SK-N-SH (cell line): ENCODE data around the gene SMAD2. TPM values are rescaled to one million over a fixed set of nuclear protein-coding genes. Genes with fewer than 3 reads are reported as not detected.

Source experiments
- CTCF ChIA-PET: fragments of 300-600, 350-600 bp; formaldehyde crosslinking; extraction: SDS; loops from one replicate; lab custom pipeline; 2021; lab: Yijun Ruan, JAX
- POLR2A ChIA-PET: fragments of 350-600 bp; sonication (Branson Sonifier 250); formaldehyde crosslinking; extraction: SDS; loops from one replicate; lab custom pipeline; 2020; ENCODE audit warnings: antibody characterized with exemption, inconsistent platforms; lab: Yijun Ruan, JAX
- DNase-seq: peaks from one replicate; pipeline ENCODE4 v3.0.0; 2012
- H2AFZ ChIP-seq: fragments of 200-600 bp; sonication (generic); 2 replicates; pipeline ENCODE4 v1.8.1; 2016; ENCODE audit warnings: antibody characterized with exemption, mild to moderate bottlenecking, low read depth
- H3F3A ChIP-seq: fragments of 200-600 bp; sonication (generic); replicated peaks from 2 replicates; pipeline ENCODE3; 2016; ENCODE audit warnings: antibody characterized with exemption, mild to moderate bottlenecking; ENCODE audit not compliant: insufficient read depth
- H3K27ac ChIP-seq, 2 experiments: fragments of 200-500 bp in 1 of 2; fragments of 200-600 bp in 1 of 2; sonication (Bioruptor generic) in 1 of 2; sonication (generic), shearing (Covaris generic) in 1 of 2; 2 replicates each; pipeline versions ENCODE4 v1.5.1 to v1.6.1; 2014 to 2016; ENCODE audit warnings: low read depth in 2 of 2, inconsistent platforms in 1 of 2, low read length in 1 of 2, mild to moderate bottlenecking in 1 of 2, mixed read lengths in 1 of 2
- H3K27me3 ChIP-seq: fragments of 200-600 bp; sonication (generic), shearing (Covaris generic); 2 replicates; pipeline ENCODE4 v1.6.1; 2016; ENCODE audit warnings: mixed run types; ENCODE audit not compliant: insufficient read depth
- H3K36me3 ChIP-seq, 2 experiments: fragments of 200-500 bp in 1 of 2; fragments of 200-600 bp in 1 of 2; sonication (Bioruptor generic) in 1 of 2; sonication (generic) in 1 of 2; replicated peaks in 1 of 2; 2 replicates each; pipeline versions ENCODE3 to v1.5.1; 2014 to 2016; ENCODE audit warnings: low read length in 1 of 2, mild to moderate bottlenecking in 1 of 2; ENCODE audit not compliant: insufficient read depth in 2 of 2, control insufficient read depth in 1 of 2
- H3K4me1 ChIP-seq, 2 experiments: fragments of 200-500 bp in 1 of 2; fragments of 200-600 bp in 1 of 2; sonication (Bioruptor generic) in 1 of 2; sonication (generic), shearing (Covaris generic) in 1 of 2; 2 replicates each; pipeline versions ENCODE4 v1.5.1 to v1.6.1; 2014 to 2016; ENCODE audit warnings: low read depth in 1 of 2, low read length in 1 of 2, mixed run types in 1 of 2; ENCODE audit not compliant: insufficient read depth in 2 of 2, control insufficient read depth in 1 of 2
- H3K4me2 ChIP-seq: fragments of 200-600 bp; sonication (generic), shearing (Covaris generic); 2 replicates; pipeline ENCODE4 v1.6.1; 2017; ENCODE audit warnings: mixed run types
- H3K4me3 ChIP-seq, 2 experiments: fragments of 200-500 bp in 1 of 2; fragments of 200-600 bp in 1 of 2; sonication (Bioruptor generic) in 1 of 2; sonication (generic), shearing (Covaris generic) in 1 of 2; 2 replicates each; pipeline versions ENCODE4 v1.5.1 to v1.8.1; 2014 to 2016; ENCODE audit warnings: low read depth in 2 of 2, inconsistent platforms in 1 of 2, low read length in 1 of 2, mild to moderate bottlenecking in 1 of 2, mixed read lengths in 1 of 2, moderate library complexity in 1 of 2
- H3K79me2 ChIP-seq: fragments of 200-600 bp; sonication (generic); 2 replicates; pipeline ENCODE4 v1.8.1; 2017; ENCODE audit warnings: mild to moderate bottlenecking; ENCODE audit not compliant: insufficient read depth
- H3K9ac ChIP-seq: fragments of 200-600 bp; sonication (generic); 2 replicates; pipeline ENCODE4 v1.6.1; 2017; ENCODE audit warnings: mixed run types
- H3K9me2 ChIP-seq: fragments of 200-600 bp; sonication (generic); 2 replicates; pipeline ENCODE4 v1.6.1; 2017; ENCODE audit warnings: mixed run types
- H3K9me3 ChIP-seq: fragments of 200-600 bp; sonication (generic); 2 replicates; pipeline ENCODE4 v1.6.1; 2017; ENCODE audit warnings: mixed run types, mild to moderate bottlenecking, moderate library complexity
- H4K20me1 ChIP-seq: fragments of 200-600 bp; sonication (generic); 2 replicates; pipeline ENCODE4 v1.6.1; 2017; ENCODE audit warnings: mild to moderate bottlenecking, mixed run types; ENCODE audit not compliant: insufficient read depth
- CHD2 ChIP-seq: fragments of 150-350 bp; IDR thresholded peaks from 2 replicates; pipeline ENCODE4 v1.6.1; 2018; ENCODE audit warnings: low read length; ENCODE audit not compliant: partially characterized antibody
- CTCF ChIP-seq: fragments of 200-600 bp; sonication (generic); IDR thresholded peaks from 2 replicates; pipeline ENCODE4 v1.6.1; 2017; ENCODE audit warnings: antibody characterized with exemption, mild to moderate bottlenecking, moderate library complexity
- FOXM1 ChIP-seq: IDR thresholded peaks from 2 replicates; pipeline ENCODE4 v1.4.0; 2012; ENCODE audit warnings: low read depth, mild to moderate bottlenecking
- GATA2 ChIP-seq: sonication (generic); formaldehyde crosslinking; IDR thresholded peaks from 2 replicates; pipeline ENCODE4 v1.5.0; 2020; ENCODE audit warnings: mild to moderate bottlenecking, missing genetic modification reagents
- JUND ChIP-seq: IDR thresholded peaks from 2 replicates; pipeline ENCODE4 v1.4.0; 2012
- MAX ChIP-seq: IDR thresholded peaks from 2 replicates; pipeline ENCODE4 v1.4.0; 2012; ENCODE audit warnings: low read depth
- MEF2A ChIP-seq: IDR thresholded peaks from 2 replicates; pipeline ENCODE4 v1.4.0; 2012; ENCODE audit warnings: low read depth, borderline replicate concordance
- MXI1 ChIP-seq: IDR thresholded peaks from 2 replicates; pipeline ENCODE4 v1.6.1; 2012; ENCODE audit warnings: mild to moderate bottlenecking, low read depth, low read length, improper control_type of control experiment
- NFIC ChIP-seq: IDR thresholded peaks from 2 replicates; pipeline ENCODE4 v1.4.0; 2012; ENCODE audit warnings: borderline replicate concordance
- PBX3 ChIP-seq: IDR thresholded peaks from 2 replicates; pipeline ENCODE4; 2012
- RXRA ChIP-seq: IDR thresholded peaks from 2 replicates; pipeline ENCODE4 v1.4.0; 2012; ENCODE audit warnings: low read depth, mild to moderate bottlenecking, borderline replicate concordance
- SMC3 ChIP-seq: IDR thresholded peaks from 2 replicates; pipeline ENCODE4 v1.6.1; 2012; ENCODE audit warnings: low read depth, low read length, improper control_type of control experiment
- TAF1 ChIP-seq: IDR thresholded peaks from 2 replicates; pipeline ENCODE4 v1.6.1; 2012; ENCODE audit warnings: low read depth, mild to moderate bottlenecking, low read length, moderate library complexity, borderline replicate concordance
- TEAD4 ChIP-seq: IDR thresholded peaks from 2 replicates; pipeline ENCODE4 v1.4.0; 2012; ENCODE audit warnings: mild to moderate bottlenecking, borderline replicate concordance; ENCODE audit not compliant: insufficient read depth
- USF2 ChIP-seq: fragments of 150-350 bp; IDR thresholded peaks from 2 replicates; pipeline ENCODE4 v1.6.1; 2017; ENCODE audit warnings: antibody characterized with exemption, low read length, low read depth, borderline replicate concordance
- YY1 ChIP-seq: IDR thresholded peaks from 2 replicates; pipeline ENCODE4 v1.4.0; 2012; ENCODE audit warnings: low read depth, mild to moderate bottlenecking
- ZBTB33 ChIP-seq: IDR thresholded peaks from 2 replicates; pipeline ENCODE4 v1.4.0; 2012; ENCODE audit warnings: low read depth, borderline replicate concordance
- WGBS: methylation state at CpG from one replicate; pipeline ENCODE4 v1.1.6; 2017; ENCODE audit warnings: low lambda C conversion rate; 5-methylcytosine and 5-hydroxymethylcytosine counted together
- polyA plus RNA-seq, 3 experiments: library from polyadenylated mRNA; depleted of rRNA; stranded (reverse); fragments of >200 nt; gene quantifications; 2 replicates each; pipeline ENCODE4 v1.2.3, GENCODE V29; 2012

The SMAD2 gene
- polyA plus RNA-seq, 1 of the 3 experiments (the other 2 are of a cell fraction) = 36.3 TPM

- peaks cover 46% of the 10 kb centered on the region for H4K20me1 ChIP-seq
- no peak overlapping the region for H3K9ac ChIP-seq
- DNase-seq = no peak
- 0 out of 2 replicates have a peak, but pooled peaks cover 3% of the 10 kb centered on the region for H3K9me3 ChIP-seq
- no peak overlapping the region; a peak in 1 of 4 replicates for H3K4me3 ChIP-seq
- no peaks in the 10 kb centered on the region for H3F3A ChIP-seq
- no peak overlapping the region for H2AFZ ChIP-seq
- H3K36me3 ChIP-seq = peaks cover 0 to 25% of the 10 kb centered on the region in 2 experiments
- H3K79me2 ChIP-seq = peaks cover 100% of the 10 kb centered on the region
- CTCF ChIA-PET = no interaction called here
- H3K4me2 ChIP-seq = no peak overlapping the region
- H3K9me2 ChIP-seq = no peaks in the 10 kb centered on the region
- no peaks in the 10 kb centered on the region for H3K27me3 ChIP-seq
- H3K4me1 ChIP-seq = no peaks in the 10 kb centered on the region; a peak in 2 of 4 replicates
- POLR2A ChIA-PET = no interaction called here
- no peak for TF ChIP-seq RXRA
- no peak for TF ChIP-seq TEAD4
- TF ChIP-seq, all 33 proteins: peak for 0
- WGBS = 92% methylated on average over 2 of the region's 2 CpGs
- no peak overlapping the region for H3K27ac ChIP-seq
Measured at GRCh38 chr18:47903809-47904208, 26.6 kb downstream of the SMAD2 start.

GRCh38 chr18:47901624-47902362, 28.7 kb downstream of the SMAD2 start:
- peaks cover 49% of the 10 kb centered on the region for H4K20me1 ChIP-seq
- ChIA-PET POLR2A (no interaction called here), CTCF (no interaction called here)
- H3K79me2 ChIP-seq = peaks cover 99% of the 10 kb centered on the region
- no peak overlapping the region for H3K9ac ChIP-seq
- DNase-seq = no peak
- no peak overlapping the region for H3K4me3 ChIP-seq
- H3K9me2 ChIP-seq = no peaks in the 10 kb centered on the region
- no peaks in the 10 kb centered on the region for H3K27me3 ChIP-seq
- 95% methylated on average over 7 of the region's 7 CpGs for WGBS
- no peaks in the 10 kb centered on the region; a peak in 2 of 4 replicates for H3K4me1 ChIP-seq
- 0 out of 2 replicates have a peak, but pooled peaks cover 3% of the 10 kb centered on the region for H3K9me3 ChIP-seq
- no peak overlapping the region for H2AFZ ChIP-seq
- no peak overlapping the region for H3K4me2 ChIP-seq
- H3F3A ChIP-seq = no peaks in the 10 kb centered on the region
- H3K27ac ChIP-seq = no peak overlapping the region
- H3K36me3 ChIP-seq = peaks cover under 1 to 11% of the 10 kb centered on the region in 2 experiments
- TF ChIP-seq FOXM1 = no peak
- no peak for TF ChIP-seq CTCF
- no peak for TF ChIP-seq TAF1
- no peak for TF ChIP-seq NFIC
- no peak for TF ChIP-seq JUND
- TF ChIP-seq MEF2A = no peak
- no peak for TF ChIP-seq TEAD4
- no peak for TF ChIP-seq GATA2 (CRISPR knock-in tag)
- no peak for TF ChIP-seq USF2
- TF ChIP-seq SMC3 = no peak
- TF ChIP-seq YY1 = no peak
- no peak for TF ChIP-seq ZBTB33
- no peak for TF ChIP-seq CHD2
- TF ChIP-seq MAX = no peak
- no peak for TF ChIP-seq PBX3
- TF ChIP-seq MXI1 = no peak
